Panc1 (cell line): ENCODE results near the gene FHIT. TPM values are rescaled to one million over a fixed set of nuclear protein-coding genes. Genes with fewer than 3 reads are reported as not detected.

Experiments used
- ATAC-seq: fragments of 200-7000 bp; cut with Tn5 transposase; 2 replicates; pipeline ENCODE4 v1.9.1; 2020; ENCODE audit warnings: mild to moderate bottlenecking, moderate library complexity
- BruUV-seq: library from RNA; stranded (reverse); fragments of 400-500 nt; replicated peaks from 2 replicates; lab custom pipeline; 2021; lab: Mats Ljungman, UMichigan
- CTCF ChIA-PET: fragments of 300-600 bp; sonication (Branson Sonifier 250); formaldehyde crosslinking; loops from one replicate; lab custom pipeline; 2022; ENCODE audit warnings: antibody characterized with exemption; lab: Charles Lee
- POLR2A ChIA-PET: fragments of 300-600 bp; sonication (Branson Sonifier 250); formaldehyde crosslinking; loops from one replicate; lab custom pipeline; 2022; ENCODE audit warnings: antibody characterized with exemption; lab: Charles Lee
- DNase-seq: peaks from one replicate; pipeline ENCODE4 v3.0.0-alpha.2; 2010; ENCODE audit warnings: low read depth, low spot score
- H3K27ac ChIP-seq: 2 replicates; pipeline ENCODE4 v1.5.1; 2011; ENCODE audit warnings: mild to moderate bottlenecking, low read length, inconsistent platforms
- H3K27me3 ChIP-seq: fragments of 200-500 bp; sonication (Bioruptor generic); 2 replicates; pipeline ENCODE4 v1.6.0; 2014; ENCODE audit warnings: low read length, inconsistent platforms; ENCODE audit not compliant: control insufficient read depth, insufficient read depth
- H3K36me3 ChIP-seq: fragments of 200-500 bp; sonication (Bioruptor generic); 2 replicates; pipeline ENCODE4 v1.5.1; 2014; ENCODE audit warnings: inconsistent platforms, mild to moderate bottlenecking, low read length, moderate library complexity; ENCODE audit not compliant: control insufficient read depth, insufficient read depth
- H3K4me1 ChIP-seq: 2 replicates; pipeline ENCODE4 v1.5.1; 2011; ENCODE audit warnings: inconsistent platforms, mild to moderate bottlenecking, low read length, moderate library complexity; ENCODE audit not compliant: control insufficient read depth, insufficient read depth
- H3K4me3 ChIP-seq, 2 experiments: 2 replicates each; pipeline ENCODE4 v1.5.1; 2011 to 2012; ENCODE audit warnings: low read depth in 2 of 2, low read length in 2 of 2, mild to moderate bottlenecking in 2 of 2, inconsistent platforms in 1 of 2, moderate library complexity in 1 of 2
- H3K9me3 ChIP-seq: fragments of 200-500 bp; sonication (Bioruptor generic); 2 replicates; pipeline ENCODE4 v1.5.1; 2014; ENCODE audit warnings: low read depth, mild to moderate bottlenecking, inconsistent platforms, low read length, moderate library complexity; ENCODE audit not compliant: control insufficient read depth, insufficient read depth
- POLR2AphosphoS5 ChIP-seq: IDR thresholded peaks from 2 replicates; pipeline ENCODE4 v1.6.1; 2012; ENCODE audit warnings: mild to moderate bottlenecking, low read depth, low read length, moderate library complexity
- SIN3A ChIP-seq: IDR thresholded peaks from 2 replicates; pipeline ENCODE4 v1.6.1; 2012; ENCODE audit warnings: low read depth, mild to moderate bottlenecking, low read length, moderate library complexity, borderline replicate concordance; ENCODE audit not compliant: insufficient read depth
- TCF7L2 ChIP-seq: IDR thresholded peaks from 2 replicates; pipeline ENCODE4 v1.6.1; 2011; ENCODE audit warnings: mild to moderate bottlenecking, low read depth, low read length, inconsistent platforms
- in situ Hi-C: cut with HindIII; loops from 2 replicates; pipeline ENCODE4 v1.10.0; 2016; ENCODE audit warnings: low sequenced_read_pairs, low pct_unique_long_range_greater_than_20kb
- intact Hi-C: fragments of 100-400 bp; cut with micrococcal nuclease; formaldehyde crosslinking; loops from one replicate; pipeline ENCODE4 v1.10.0; 2022; ENCODE audit not compliant: unreplicated experiment
- total RNA-seq: library from RNA; stranded (reverse); gene quantifications from one replicate; pipeline ENCODE4 v1.2.1, GENCODE V29; 2021; ENCODE audit not compliant: unreplicated experiment
- TF ChIP-seq, protein P1 (sequence below): fragments of 450-650 bp; IDR thresholded peaks from 2 replicates; pipeline ENCODE4 v1.5.1; 2017; ENCODE audit warnings: mild to moderate bottlenecking
- TF ChIP-seq, protein P2 (sequence below), 2 experiments: IDR thresholded peaks; 2 replicates each; pipeline ENCODE4 v1.6.1; 2011 to 2012; ENCODE audit warnings: low read depth in 2 of 2, control low read depth in 1 of 2, low read length in 1 of 2, mild to moderate bottlenecking in 1 of 2, moderate library complexity in 1 of 2; ENCODE audit not compliant: insufficient read depth in 1 of 2

FHIT gene
- total RNA-seq, 1 experiment from 2014 or later, result 2.2 TPM

DNA sequence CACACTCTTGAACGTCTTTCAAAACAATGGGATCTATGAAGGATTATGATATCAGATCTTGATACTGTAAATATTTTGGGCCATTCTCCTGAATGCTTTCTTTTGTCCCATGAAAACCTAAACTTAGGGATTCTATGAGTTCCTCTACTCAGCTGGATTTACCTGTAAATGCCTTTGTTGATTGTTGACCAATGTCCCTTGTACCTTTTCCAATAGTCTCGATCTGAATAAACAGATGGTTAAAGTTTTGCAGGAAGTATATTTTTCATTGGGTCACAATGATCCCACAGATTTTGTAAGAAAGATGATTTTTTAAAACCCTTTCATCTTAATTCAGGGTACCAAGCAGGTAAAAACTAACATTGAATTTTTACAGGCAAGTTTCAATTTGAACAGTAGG is 634.1 kb downstream of the FHIT start:
- ChIA-PET POLR2A (no interaction called here), CTCF (no interaction called here)
- H3K4me1 ChIP-seq, result no peaks in the 10 kb centered on the region
- no peak for DNase-seq
- intact Hi-C loops (no loop called here), in situ Hi-C loops (no loop called here)
- ATAC-seq, result no peak
- no TSS peak for BruUV-seq
- H3K4me3 ChIP-seq, result no peak overlapping the region
- no peak overlapping the region for H3K27ac ChIP-seq
- no peaks in the 10 kb centered on the region for H3K9me3 ChIP-seq
- H3K27me3 ChIP-seq, result no peaks in the 10 kb centered on the region
- TF ChIP-seq TCF7L2 (no peak), POLR2AphosphoS5 (no peak)
- TF ChIP-seq, protein P1, sequence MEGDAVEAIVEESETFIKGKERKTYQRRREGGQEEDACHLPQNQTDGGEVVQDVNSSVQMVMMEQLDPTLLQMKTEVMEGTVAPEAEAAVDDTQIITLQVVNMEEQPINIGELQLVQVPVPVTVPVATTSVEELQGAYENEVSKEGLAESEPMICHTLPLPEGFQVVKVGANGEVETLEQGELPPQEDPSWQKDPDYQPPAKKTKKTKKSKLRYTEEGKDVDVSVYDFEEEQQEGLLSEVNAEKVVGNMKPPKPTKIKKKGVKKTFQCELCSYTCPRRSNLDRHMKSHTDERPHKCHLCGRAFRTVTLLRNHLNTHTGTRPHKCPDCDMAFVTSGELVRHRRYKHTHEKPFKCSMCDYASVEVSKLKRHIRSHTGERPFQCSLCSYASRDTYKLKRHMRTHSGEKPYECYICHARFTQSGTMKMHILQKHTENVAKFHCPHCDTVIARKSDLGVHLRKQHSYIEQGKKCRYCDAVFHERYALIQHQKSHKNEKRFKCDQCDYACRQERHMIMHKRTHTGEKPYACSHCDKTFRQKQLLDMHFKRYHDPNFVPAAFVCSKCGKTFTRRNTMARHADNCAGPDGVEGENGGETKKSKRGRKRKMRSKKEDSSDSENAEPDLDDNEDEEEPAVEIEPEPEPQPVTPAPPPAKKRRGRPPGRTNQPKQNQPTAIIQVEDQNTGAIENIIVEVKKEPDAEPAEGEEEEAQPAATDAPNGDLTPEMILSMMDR, result no peak
- H3K36me3 ChIP-seq, result no peaks in the 10 kb centered on the region

DNA sequence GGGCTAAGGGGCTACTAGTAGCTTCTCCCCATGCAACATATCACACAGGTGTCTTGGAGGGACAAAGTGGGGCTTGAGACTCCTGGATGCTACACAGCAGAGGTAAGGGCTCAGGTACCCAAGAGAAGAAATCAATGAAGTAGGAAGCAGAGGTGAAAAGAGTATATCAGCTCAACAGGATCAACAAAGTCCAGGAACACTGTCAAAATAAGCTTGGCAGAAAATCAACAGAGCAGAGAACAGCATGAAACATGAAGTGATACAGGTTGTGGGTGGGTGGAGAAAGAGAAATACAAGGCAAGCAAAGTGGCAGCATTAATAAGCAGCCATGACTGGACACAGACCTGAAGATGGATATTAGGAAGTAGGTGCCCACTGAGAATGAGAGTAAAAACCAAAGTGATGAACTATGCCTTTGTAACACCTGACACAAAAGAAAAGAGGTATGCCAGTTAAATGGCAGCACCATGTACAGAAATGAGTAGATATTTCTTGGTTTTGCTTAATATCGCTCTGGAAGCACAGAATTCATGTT is 637.4 kb downstream of the FHIT start:
- no TSS peak for BruUV-seq
- H3K36me3 ChIP-seq, result no peaks in the 10 kb centered on the region
- POLR2A ChIA-PET, result no interaction called here
- no peak overlapping the region for H3K27ac ChIP-seq
- no peaks in the 10 kb centered on the region for H3K9me3 ChIP-seq
- H3K4me1 ChIP-seq, result no peaks in the 10 kb centered on the region
- DNase-seq, result no peak
- intact Hi-C loops, result no loop called here
- CTCF ChIA-PET, result no interaction called here
- no peak for ATAC-seq
- TF ChIP-seq SIN3A, result no peak
- TF ChIP-seq, protein P1, result no peak
- no peak for TF ChIP-seq POLR2AphosphoS5
- no peak for TF ChIP-seq TCF7L2
- TF ChIP-seq, protein P2, sequence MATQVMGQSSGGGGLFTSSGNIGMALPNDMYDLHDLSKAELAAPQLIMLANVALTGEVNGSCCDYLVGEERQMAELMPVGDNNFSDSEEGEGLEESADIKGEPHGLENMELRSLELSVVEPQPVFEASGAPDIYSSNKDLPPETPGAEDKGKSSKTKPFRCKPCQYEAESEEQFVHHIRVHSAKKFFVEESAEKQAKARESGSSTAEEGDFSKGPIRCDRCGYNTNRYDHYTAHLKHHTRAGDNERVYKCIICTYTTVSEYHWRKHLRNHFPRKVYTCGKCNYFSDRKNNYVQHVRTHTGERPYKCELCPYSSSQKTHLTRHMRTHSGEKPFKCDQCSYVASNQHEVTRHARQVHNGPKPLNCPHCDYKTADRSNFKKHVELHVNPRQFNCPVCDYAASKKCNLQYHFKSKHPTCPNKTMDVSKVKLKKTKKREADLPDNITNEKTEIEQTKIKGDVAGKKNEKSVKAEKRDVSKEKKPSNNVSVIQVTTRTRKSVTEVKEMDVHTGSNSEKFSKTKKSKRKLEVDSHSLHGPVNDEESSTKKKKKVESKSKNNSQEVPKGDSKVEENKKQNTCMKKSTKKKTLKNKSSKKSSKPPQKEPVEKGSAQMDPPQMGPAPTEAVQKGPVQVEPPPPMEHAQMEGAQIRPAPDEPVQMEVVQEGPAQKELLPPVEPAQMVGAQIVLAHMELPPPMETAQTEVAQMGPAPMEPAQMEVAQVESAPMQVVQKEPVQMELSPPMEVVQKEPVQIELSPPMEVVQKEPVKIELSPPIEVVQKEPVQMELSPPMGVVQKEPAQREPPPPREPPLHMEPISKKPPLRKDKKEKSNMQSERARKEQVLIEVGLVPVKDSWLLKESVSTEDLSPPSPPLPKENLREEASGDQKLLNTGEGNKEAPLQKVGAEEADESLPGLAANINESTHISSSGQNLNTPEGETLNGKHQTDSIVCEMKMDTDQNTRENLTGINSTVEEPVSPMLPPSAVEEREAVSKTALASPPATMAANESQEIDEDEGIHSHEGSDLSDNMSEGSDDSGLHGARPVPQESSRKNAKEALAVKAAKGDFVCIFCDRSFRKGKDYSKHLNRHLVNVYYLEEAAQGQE (IDR thresholded peaks at IDR 0.05; ENCODE audit: insufficient read depth in 1 of 2, low read depth in 2 of 2, low read length in 1 of 2), result no peak
- no peaks in the 10 kb centered on the region for H3K27me3 ChIP-seq
- in situ Hi-C loops, result no loop called here
- H3K4me3 ChIP-seq, result no peak overlapping the region
